T follicular helper cell (primary cell): ENCODE results near the gene LAMB1.
A peak's percentile ranks its signal among the peaks of the same experiment; 100 is the strongest.
"Not testable (repeated sequence)": the region's sequence is repeated elsewhere in the genome, so short reads cannot be mapped to it uniquely, and the experiment has no call there.

ENCODE experiments used
- DNase-seq: peaks from one replicate; pipeline ENCODE4 v3.0.0-alpha.2; 2020; ENCODE audit warnings: low read depth

Gene LAMB1

GRCh38 chr7:107917763-107918651, 85.0 kb downstream of the LAMB1 start:
- DNase-seq, result no peak

GRCh38 chr7:107915541-107915940, 87.4 kb downstream of the LAMB1 start:
- no peak for DNase-seq

DNA sequence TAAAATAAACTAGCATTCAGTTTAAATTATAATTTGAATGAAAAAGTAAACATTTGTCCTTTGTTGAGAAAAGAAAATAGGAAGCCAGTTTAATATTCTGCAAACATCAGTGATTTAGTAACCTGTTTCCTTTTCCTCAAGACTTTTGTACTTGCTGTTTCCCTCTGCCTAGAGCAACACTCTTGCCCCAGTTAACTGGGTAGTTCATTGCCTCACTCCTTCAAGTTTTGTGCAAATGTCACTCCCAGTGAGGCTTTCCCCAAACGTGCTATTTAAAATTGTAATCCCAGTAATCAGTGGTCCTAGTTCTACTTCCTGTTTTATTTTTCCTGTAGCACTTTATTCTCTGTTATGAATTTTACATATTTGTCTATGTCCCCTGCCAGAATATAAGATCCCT, 88.1 kb downstream of the LAMB1 start:
- no peak for DNase-seq

- no peak for DNase-seq
Measured at GRCh38 chr7:107913851-107914250, 89.1 kb downstream of the LAMB1 start.

DNA sequence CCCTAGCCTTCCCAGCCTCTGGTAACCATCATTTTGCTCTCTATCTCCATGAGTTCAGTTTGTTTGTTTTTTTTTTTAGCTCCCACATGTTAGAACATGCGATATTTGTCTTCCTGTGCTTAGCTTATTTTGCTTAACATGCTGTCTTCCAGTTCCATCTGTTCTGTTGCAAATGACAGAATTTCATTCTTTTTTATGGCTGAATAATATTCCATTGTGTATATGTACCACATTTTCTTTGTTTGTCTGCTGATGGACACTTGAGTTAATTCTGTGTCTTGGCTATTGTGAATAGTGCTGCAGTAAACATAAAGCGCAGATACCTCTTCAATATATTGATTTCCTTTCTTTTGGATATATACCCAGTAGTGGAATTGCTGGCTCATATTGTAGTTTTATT, 91.0 kb downstream of the LAMB1 start:
- no peak for DNase-seq

DNA sequence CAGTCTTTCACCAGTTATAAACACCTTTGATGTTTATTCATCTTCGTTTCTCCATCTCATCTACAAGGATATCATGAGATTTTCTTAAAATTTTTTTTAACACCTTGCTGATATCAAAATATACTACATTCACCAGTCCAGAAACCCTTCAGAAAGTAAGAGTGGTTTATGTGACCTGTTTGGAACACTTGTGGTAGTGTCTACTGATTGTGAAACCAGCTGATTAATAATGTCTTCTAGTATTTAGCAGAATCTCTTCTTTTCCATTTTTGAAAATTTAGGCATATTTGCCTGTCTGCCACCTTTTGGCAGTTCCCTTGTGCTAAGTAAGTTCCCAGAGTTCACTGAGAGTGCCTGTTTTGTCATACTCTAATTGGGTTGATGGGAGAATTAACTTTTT, 93.5 kb downstream of the LAMB1 start:
- DNase-seq, result no peak

- DNase-seq, result no peak
Measured at GRCh38 chr7:107907790-107908189, 95.2 kb downstream of the LAMB1 start.

GRCh38 chr7:107902381-107902780, 100.6 kb downstream of the LAMB1 start:
- DNase-seq, result no peak

- no peak for DNase-seq
Measured at GRCh38 chr7:107900496-107901015, 102.4 kb downstream of the LAMB1 start.

- DNase-seq, result no peak
Measured at GRCh38 chr7:107898997-107899594, 103.9 kb downstream of the LAMB1 start.

DNA sequence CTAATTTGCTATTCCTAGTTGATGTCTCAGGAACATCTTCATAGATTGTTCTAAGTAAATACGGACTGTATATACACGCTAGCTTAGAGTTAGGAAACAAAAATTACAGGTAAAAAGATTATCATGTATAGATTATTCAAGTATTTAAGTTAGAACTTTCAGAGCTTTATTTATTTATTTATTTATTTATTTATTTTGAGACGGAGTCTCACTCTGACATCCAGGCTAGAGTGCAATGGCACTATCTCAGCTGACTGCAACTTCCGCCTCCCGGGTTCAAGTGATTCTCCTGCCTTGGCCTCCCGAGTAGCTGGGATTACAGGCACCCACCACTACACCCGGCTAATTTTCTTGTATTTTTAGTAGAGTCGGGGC, 110.6 kb downstream of the LAMB1 start:
- DNase-seq, result not testable (repeated sequence)

DNA sequence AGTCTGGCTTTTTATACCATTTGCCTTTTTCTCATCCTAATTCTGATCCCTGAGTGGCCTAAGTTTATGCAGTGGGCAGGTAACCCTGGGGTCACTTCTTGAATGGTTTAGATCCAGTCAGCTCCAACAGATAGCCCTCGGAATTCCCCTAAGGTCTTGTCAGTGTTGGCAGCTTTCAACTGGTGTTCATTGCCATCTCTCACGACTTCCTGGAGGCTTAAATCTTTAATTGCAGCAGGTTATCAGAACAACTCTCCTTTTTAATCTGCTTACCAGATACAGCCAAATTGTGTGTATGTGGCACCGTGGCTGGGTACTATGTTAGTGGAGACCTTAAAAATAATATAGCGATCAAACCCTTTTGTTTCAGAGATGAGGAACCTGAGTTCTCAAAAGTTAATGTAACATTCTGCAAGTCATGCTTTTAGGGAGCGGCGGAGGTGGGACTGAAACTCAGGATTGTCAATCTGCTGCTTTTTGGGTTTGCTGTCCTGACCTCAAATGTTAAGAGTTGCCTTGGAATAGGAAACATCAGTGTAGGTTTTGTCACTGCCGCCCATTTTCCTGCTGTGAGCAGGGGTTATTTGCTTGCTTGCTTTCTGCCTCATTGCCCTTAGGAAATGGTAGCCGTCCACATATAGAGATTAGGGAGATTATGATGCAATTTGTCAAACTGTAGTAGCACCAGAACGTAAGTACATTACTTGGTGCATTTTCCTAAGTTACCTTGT, 111.2 kb downstream of the LAMB1 start:
- DNase-seq, result no peak

DNA sequence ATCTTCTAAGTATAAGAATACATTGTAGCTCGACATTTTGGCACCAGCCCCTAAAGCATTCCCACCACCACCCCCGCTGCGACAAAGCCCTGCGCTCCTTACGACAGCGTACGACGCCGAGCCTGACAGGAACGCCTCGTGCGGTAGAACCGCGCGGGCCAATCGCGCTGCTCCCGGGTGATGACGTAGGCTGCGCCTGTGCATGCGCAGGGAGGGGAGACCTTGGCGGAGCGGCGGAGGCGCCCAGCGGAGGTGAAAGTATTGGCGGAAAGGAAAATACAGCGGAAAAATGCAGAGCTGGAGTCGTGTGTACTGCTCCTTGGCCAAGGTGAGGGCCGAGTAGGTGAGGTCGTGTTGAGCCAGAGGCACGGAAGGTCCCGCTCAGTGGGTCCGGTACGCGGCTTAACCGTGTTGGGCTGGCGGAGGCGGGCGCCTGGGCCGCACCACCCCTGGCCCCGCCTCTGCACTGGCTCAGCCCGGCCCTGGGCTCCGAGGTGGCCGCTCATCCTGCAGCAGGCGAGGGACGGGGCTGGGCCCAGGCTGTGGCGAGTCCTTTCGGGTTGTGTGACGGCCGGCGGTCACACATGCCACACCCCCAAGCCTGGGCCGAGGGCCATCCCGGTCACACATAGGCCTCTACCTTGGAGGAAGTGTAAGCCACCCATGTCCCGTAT, 111.9 kb downstream of the LAMB1 start, which contains the start of gene DLD:
TSS of gene DLD (plus strand) at position 222 of the 674 bp plus-strand sequence. CDS start at position 290, 68 bp downstream.
- peak; percentile 91 for DNase-seq

DNA sequence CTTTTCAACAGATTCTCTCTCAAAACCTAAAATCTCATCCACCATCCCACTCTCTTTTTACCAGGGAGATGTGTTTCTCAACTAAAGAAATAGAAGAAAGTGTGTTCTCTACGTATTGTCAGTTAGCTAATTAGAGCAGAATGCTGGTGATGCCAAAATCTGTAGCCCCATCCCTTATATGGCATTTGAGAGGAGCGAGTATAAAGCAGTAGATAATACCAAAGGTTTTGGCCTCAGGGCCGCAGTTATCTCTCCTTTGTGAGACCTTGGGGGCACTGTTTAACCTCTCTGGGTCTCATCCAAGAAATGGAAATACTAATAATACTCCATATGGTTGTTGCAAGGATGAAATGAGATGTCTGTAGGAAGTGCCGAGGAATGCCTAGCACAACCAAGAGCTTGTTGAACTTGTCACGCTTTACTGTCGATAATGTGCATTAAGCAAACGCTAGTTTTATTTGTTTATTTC, 112.4 kb downstream of the LAMB1 start:
- no peak for DNase-seq

DNA sequence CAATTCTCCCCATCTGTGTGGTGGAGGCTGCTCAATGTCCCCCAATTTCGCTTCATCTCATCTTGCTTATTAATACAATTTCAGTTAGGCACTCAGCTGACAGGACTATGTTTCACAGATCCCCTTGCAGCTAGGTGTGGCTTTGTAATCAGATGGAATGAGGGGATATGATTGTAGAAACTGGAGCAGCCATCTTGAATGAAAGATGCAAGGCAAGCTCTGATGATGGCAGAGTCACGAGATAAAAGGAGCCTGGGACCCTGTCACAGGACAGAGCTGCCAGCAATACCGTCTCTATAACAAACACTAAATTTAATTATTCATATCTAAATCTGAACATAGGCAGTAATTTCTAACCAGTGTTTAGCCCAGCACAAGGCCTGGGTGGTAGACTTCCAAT, 113.0 kb downstream of the LAMB1 start:
- DNase-seq, result no peak

- not testable (repeated sequence) for DNase-seq
Measured at GRCh38 chr7:107887827-107888226, 115.1 kb downstream of the LAMB1 start.

- DNase-seq, result no peak
Measured at GRCh38 chr7:107884066-107884818, 118.7 kb downstream of the LAMB1 start.

DNA sequence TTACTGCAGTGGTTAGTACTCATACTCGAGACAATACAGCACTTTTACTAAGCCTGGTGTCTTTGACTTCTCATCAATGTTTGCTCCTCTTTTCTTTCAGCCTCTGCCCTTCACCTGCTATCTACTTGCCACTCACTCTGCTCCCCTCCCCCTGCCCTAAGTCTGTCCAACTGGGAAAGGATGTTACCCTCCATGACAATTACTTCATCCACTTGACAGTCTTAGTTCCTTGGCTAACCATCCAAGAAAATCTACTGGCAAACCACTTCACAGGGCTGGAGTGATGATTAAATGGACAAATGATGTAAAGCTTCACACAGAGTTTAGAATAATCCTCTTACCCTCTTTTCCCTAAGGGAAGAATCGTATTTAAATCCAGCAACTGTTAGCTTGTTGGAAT, 120.2 kb downstream of the LAMB1 start:
- DNase-seq, result no peak

- no peak for DNase-seq
Measured at GRCh38 chr7:107879400-107880035, 123.4 kb downstream of the LAMB1 start.

GRCh38 chr7:107878636-107879035, 124.3 kb downstream of the LAMB1 start:
- no peak for DNase-seq
